Stimulated activated CD8-positive, alpha-beta memory T cell treated with anti-CD3 and anti-CD28 coated beads, Interleukin-7, amount 100 ng/mL, for 1 hour (primary cell): Measurements from ENCODE around the gene COBL.

ENCODE experiments used
- DNase-seq, 2 donors: peaks; one replicate each; pipeline ENCODE4 v3.0.0-alpha.2; 2020; ENCODE audit warnings: low read depth in 2 of 2

The COBL gene

GRCh38 chr7:51142741-51143385 lies 173.7 kb downstream of the COBL start:
- DNase-seq = no peak

- DNase-seq = no peak
Observed at GRCh38 chr7:51141451-51142003, 175.1 kb downstream of the COBL start.

GRCh38 chr7:51140199-51141164 lies 176.1 kb downstream of the COBL start:
- no peak for DNase-seq

- no peak for DNase-seq
Observed at GRCh38 chr7:51139796-51140195, 176.8 kb downstream of the COBL start.

GRCh38 chr7:51138123-51139085 lies 178.2 kb downstream of the COBL start:
- no peak for DNase-seq

GRCh38 chr7:51135576-51135975 lies 181.0 kb downstream of the COBL start:
- DNase-seq = no peak

- DNase-seq = no peak
Observed at GRCh38 chr7:51134013-51134441, 182.6 kb downstream of the COBL start.

GRCh38 chr7:51132661-51133060 lies 183.9 kb downstream of the COBL start:
- no peak for DNase-seq

- DNase-seq = no peak
Observed at GRCh38 chr7:51129527-51130472, 186.8 kb downstream of the COBL start.

- no peak for DNase-seq
Observed at GRCh38 chr7:51128545-51129435, 187.8 kb downstream of the COBL start.

GRCh38 chr7:51127618-51127904 lies 189.0 kb downstream of the COBL start:
- no peak for DNase-seq

- no peak for DNase-seq
Observed at GRCh38 chr7:51126813-51127617, 189.6 kb downstream of the COBL start.

- no peak for DNase-seq
Observed at GRCh38 chr7:51126324-51126723, 190.3 kb downstream of the COBL start.

GRCh38 chr7:51124321-51124720 lies 192.3 kb downstream of the COBL start:
- DNase-seq = no peak

GRCh38 chr7:51123322-51124019 lies 193.1 kb downstream of the COBL start:
- no peak for DNase-seq

- DNase-seq = no peak
Observed at GRCh38 chr7:51121931-51122425, 194.6 kb downstream of the COBL start.

- DNase-seq = no peak
Observed at GRCh38 chr7:51121036-51121790, 195.4 kb downstream of the COBL start.
